Endometrium (tissue), 2 donors: ENCODE results near the gene PPP1R12B.
"Not testable (repeated sequence)": the region's sequence is repeated elsewhere in the genome, so short reads cannot be mapped to it uniquely, and the experiment has no call there.

Source experiments
- FAIRE-seq: peaks from 2 replicates; lab custom pipeline; 2012; peaks lifted over from hg19 to GRCh38; lab: Jason Lieb, UNC
- donor health status: control.
- donor health status: control.

Gene PPP1R12B

GRCh38 chr1:202403381-202403780, 54.9 kb downstream of the PPP1R12B start:
- FAIRE-seq = not testable (repeated sequence)

- no peak for FAIRE-seq
Observed at GRCh38 chr1:202405928-202406327, 57.4 kb downstream of the PPP1R12B start.

- FAIRE-seq = not testable (repeated sequence)
Observed at GRCh38 chr1:202406896-202407295, 58.4 kb downstream of the PPP1R12B start.

- FAIRE-seq = not testable (repeated sequence)
Observed at GRCh38 chr1:202407378-202407777, 58.9 kb downstream of the PPP1R12B start.

- not testable (repeated sequence) for FAIRE-seq
Observed at GRCh38 chr1:202410251-202410650, 61.8 kb downstream of the PPP1R12B start.

- FAIRE-seq = not testable (repeated sequence)
Observed at GRCh38 chr1:202410854-202411357, 62.4 kb downstream of the PPP1R12B start.

- FAIRE-seq = no peak
Observed at GRCh38 chr1:202411422-202411821, 62.9 kb downstream of the PPP1R12B start.

GRCh38 chr1:202412421-202412820, 63.9 kb downstream of the PPP1R12B start:
- FAIRE-seq = not testable (repeated sequence)

- no peak for FAIRE-seq
Observed at GRCh38 chr1:202416641-202417040, 68.1 kb downstream of the PPP1R12B start.

GRCh38 chr1:202417141-202417540, 68.6 kb downstream of the PPP1R12B start:
- FAIRE-seq = not testable (repeated sequence)

GRCh38 chr1:202417762-202418201, 69.3 kb downstream of the PPP1R12B start:
- FAIRE-seq = not testable (repeated sequence)

- not testable (repeated sequence) for FAIRE-seq
Observed at GRCh38 chr1:202419731-202420130, 71.2 kb downstream of the PPP1R12B start.

GRCh38 chr1:202420422-202421094, 72.1 kb downstream of the PPP1R12B start:
- FAIRE-seq = not testable (repeated sequence)

- FAIRE-seq = not testable (repeated sequence)
Observed at GRCh38 chr1:202422709-202423108, 74.2 kb downstream of the PPP1R12B start.

GRCh38 chr1:202424260-202424659, 75.8 kb downstream of the PPP1R12B start:
- FAIRE-seq = not testable (repeated sequence)

- FAIRE-seq = not testable (repeated sequence)
Observed at GRCh38 chr1:202430111-202430510, 81.6 kb downstream of the PPP1R12B start.

- not testable (repeated sequence) for FAIRE-seq
Observed at GRCh38 chr1:202432338-202432737, 83.8 kb downstream of the PPP1R12B start.

GRCh38 chr1:202433155-202434043, 84.9 kb downstream of the PPP1R12B start:
- no peak for FAIRE-seq

GRCh38 chr1:202434059-202434458, 85.6 kb downstream of the PPP1R12B start:
- FAIRE-seq = no peak

GRCh38 chr1:202438393-202439174, 90.1 kb downstream of the PPP1R12B start:
- FAIRE-seq = no peak

- no peak for FAIRE-seq
Observed at GRCh38 chr1:202439308-202439707, 90.8 kb downstream of the PPP1R12B start.

- not testable (repeated sequence) for FAIRE-seq
Observed at GRCh38 chr1:202448140-202448539, 99.6 kb downstream of the PPP1R12B start.
